ENCODE results near the gene CCDC141.

Gene CCDC141

DNA sequence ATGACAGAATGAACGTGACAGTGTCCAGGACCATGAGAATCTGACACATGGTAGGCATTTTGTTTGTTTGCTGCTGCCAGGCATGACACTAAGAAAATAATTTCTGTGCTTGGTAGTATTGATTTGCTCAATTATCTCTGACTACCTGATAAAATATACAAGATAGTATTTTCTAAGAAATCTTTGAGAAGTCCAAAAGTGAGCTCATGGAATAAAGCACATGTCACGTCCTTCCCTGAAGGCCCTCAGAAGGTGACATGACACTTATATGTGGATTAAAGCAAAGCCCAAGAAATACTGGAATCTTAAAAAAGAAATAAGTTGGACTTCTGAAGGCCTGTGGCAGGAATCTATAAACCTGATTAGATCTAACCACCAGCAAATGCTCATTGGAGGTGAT lies 238.9 kb downstream of the CCDC141 start:
- no peak for TF ChIP-seq POLR2A (IDR thresholded peaks at IDR 0.05; ENCODE audit: low read depth, low read length)
- DNase-seq (ENCODE audit: insufficient read length, low spot score): no peak
- no peak for FAIRE-seq

DNA sequence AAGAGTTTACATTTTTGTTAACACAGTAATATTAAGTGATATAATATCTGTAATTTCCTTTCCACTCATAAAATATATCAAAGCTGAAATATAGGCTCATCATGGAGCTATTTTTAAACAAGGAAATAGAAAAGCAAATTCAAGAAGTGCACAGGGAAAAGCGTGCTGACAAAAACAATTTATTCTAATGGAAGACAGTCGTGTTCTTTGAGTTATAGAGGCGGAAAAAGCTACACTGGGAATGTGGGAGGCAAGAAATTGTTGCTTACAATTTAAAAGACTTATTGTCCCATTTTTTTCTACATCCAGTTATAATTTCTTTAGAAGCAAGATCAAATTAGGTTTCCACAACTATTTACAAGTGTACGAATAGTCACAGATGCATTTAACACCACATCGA lies 239.5 kb downstream of the CCDC141 start:
- FAIRE-seq (no peak), DNase-seq (ENCODE audit: insufficient read length, low spot score) (no peak)
- no peak for TF ChIP-seq POLR2A (IDR thresholded peaks at IDR 0.05; ENCODE audit: low read depth, low read length)

GRCh38 chr2:178807227-178808008 lies 242.5 kb downstream of the CCDC141 start, which contains the start of gene TTN:
Gene TTN (minus strand): TSS chr2:178807423. CDS start chr2:178804642, 2,781 bp downstream.
- no peak for DNase-seq (ENCODE audit: insufficient read length, low spot score)
- FAIRE-seq: no peak
- TF ChIP-seq POLR2A (IDR thresholded peaks at IDR 0.05; ENCODE audit: low read depth, low read length): no peak

DNA sequence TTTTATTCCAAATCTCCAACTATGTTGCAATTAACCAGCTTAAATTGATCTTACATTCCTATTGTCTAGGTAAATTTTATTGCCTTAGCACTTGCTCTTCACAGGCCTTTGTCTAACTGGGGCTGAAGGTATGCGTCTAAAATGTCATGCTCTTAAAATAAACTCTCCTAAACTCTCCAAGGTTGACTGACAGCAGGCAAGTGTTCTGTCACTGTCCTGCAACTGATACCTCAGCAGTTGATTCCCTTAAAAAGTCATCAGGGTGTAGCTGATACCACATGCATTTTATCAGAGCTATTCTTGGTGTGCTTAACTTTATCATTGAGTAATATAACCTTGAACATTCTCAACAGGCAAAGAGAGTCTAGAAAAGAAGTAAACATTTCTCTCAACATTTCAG lies 243.4 kb downstream of the CCDC141 start:
- TF ChIP-seq POLR2A (IDR thresholded peaks at IDR 0.05; ENCODE audit: low read depth, low read length): no peak
- FAIRE-seq (no peak), DNase-seq (ENCODE audit: insufficient read length, low spot score) (no peak)

- no peak for TF ChIP-seq POLR2A (IDR thresholded peaks at IDR 0.05; ENCODE audit: low read depth, low read length)
- DNase-seq (ENCODE audit: insufficient read length, low spot score) (no peak), FAIRE-seq (no peak)
Observed at GRCh38 chr2:178805457-178805856, 244.5 kb downstream of the CCDC141 start.

GRCh38 chr2:178804791-178805190 lies 245.1 kb downstream of the CCDC141 start:
- FAIRE-seq (peak; percentile 92), DNase-seq (ENCODE audit: insufficient read length, low spot score) (peak; percentile 26)
- TF ChIP-seq POLR2A (IDR thresholded peaks at IDR 0.05; ENCODE audit: low read depth, low read length): no peak

- DNase-seq (ENCODE audit: insufficient read length, low spot score) (no peak), FAIRE-seq (no peak)
- TF ChIP-seq POLR2A (IDR thresholded peaks at IDR 0.05; ENCODE audit: low read depth, low read length): no peak
Observed at GRCh38 chr2:178800510-178800909, 249.4 kb downstream of the CCDC141 start.

GRCh38 chr2:178799305-178799704 lies 250.6 kb downstream of the CCDC141 start:
- DNase-seq (ENCODE audit: insufficient read length, low spot score) (no peak), FAIRE-seq (no peak)
- TF ChIP-seq POLR2A (IDR thresholded peaks at IDR 0.05; ENCODE audit: low read depth, low read length): no peak

- no peak for TF ChIP-seq POLR2A (IDR thresholded peaks at IDR 0.05; ENCODE audit: low read depth, low read length)
- peak; percentile 55 for FAIRE-seq
- DNase-seq (ENCODE audit: insufficient read length, low spot score): no peak
Observed at GRCh38 chr2:178796079-178796677, 253.8 kb downstream of the CCDC141 start.

DNA sequence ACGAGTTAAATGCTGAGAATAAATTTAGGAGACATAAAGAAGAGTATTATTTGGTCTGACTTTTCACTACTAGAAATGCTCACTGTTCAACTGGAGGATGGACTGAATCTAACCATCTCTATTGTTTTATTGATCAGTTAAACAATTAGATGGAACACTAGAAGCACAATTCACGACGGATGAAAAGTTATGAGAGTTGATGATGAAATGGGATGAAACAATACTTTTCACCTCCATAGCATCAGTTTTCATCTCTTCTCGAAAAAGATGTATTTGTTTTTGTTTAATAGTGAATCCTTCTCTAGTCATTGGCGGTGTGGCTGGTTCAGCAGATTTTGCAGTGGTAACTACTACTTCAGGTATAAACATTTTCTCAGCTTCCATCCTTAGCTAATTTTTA lies 262.0 kb downstream of the CCDC141 start:
- DNase-seq (ENCODE audit: insufficient read length, low spot score): no peak
- no peak for FAIRE-seq
- no peak for TF ChIP-seq POLR2A (IDR thresholded peaks at IDR 0.05; ENCODE audit: low read depth, low read length)

- no peak for TF ChIP-seq POLR2A (IDR thresholded peaks at IDR 0.05; ENCODE audit: low read depth, low read length)
- FAIRE-seq: no peak
- DNase-seq (ENCODE audit: insufficient read length, low spot score): no peak
Observed at GRCh38 chr2:178787155-178787554, 262.8 kb downstream of the CCDC141 start.

DNA sequence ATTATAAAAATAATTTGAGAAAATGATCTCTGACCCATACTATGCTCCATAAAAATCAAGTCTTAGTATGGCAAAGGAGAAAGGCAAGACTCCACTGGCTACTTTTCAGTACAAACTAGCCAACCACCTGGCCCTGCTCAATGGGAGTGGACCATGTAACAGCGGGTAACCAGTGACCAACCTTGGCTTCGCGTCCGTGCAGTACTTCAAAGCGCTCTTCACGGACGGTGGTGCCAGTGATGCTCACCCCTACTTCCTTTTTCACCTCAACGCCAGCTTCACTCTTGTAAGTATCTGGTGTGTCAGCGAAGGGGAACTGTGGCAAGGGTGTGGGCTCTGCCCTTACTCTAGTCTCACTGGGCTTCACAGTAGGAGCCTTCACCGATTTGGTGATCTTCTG lies 266.0 kb downstream of the CCDC141 start:
- TF ChIP-seq POLR2A (IDR thresholded peaks at IDR 0.05; ENCODE audit: low read depth, low read length): no peak
- no peak for DNase-seq (ENCODE audit: insufficient read length, low spot score)
- FAIRE-seq: no peak

GRCh38 chr2:178782236-178782635 lies 267.7 kb downstream of the CCDC141 start:
- TF ChIP-seq POLR2A (IDR thresholded peaks at IDR 0.05; ENCODE audit: low read depth, low read length): no peak
- FAIRE-seq: no peak
- DNase-seq (ENCODE audit: insufficient read length, low spot score): no peak

Data from H54 (cell line).